ENCODE data around the gene TMEM196.

Gene TMEM196

GRCh38 chr7:19744075-19744474, 29.3 kb downstream of the TMEM196 start:
- no peak overlapping the region for H2AFZ ChIP-seq (ENCODE audit: low read length)
- TF ChIP-seq EZH2phosphoT487 (IDR thresholded peaks at IDR 0.05; ENCODE audit: low read length), result no peak
- TF ChIP-seq CTCF (IDR thresholded peaks at IDR 0.05; ENCODE audit: low read length), result no peak
- TF ChIP-seq EZH2 (optimal IDR thresholded peaks at IDR 0.05; ENCODE audit: low read depth, low read length), result no peak
- H3K9me2 ChIP-seq (replicated peaks; ENCODE audit: insufficient read depth, low read length), result no peaks in the 10 kb centered on the region
- no peaks in the 10 kb centered on the region for H3K27me3 ChIP-seq (replicated peaks; ENCODE audit: insufficient read depth, low read length)
- no peaks in the 10 kb centered on the region for H3K4me1 ChIP-seq (ENCODE audit: low read length)
- no peaks in the 10 kb centered on the region for H3F3A ChIP-seq (ENCODE audit: insufficient read depth, low read length)
- no peak overlapping the region for H3K4me3 ChIP-seq (ENCODE audit: low read length)
- H3K27ac ChIP-seq (ENCODE audit: low read length), result no peak overlapping the region
- no peaks in the 10 kb centered on the region for H4K20me1 ChIP-seq (ENCODE audit: insufficient read depth, low read length)
- no peak overlapping the region for H3K9ac ChIP-seq (ENCODE audit: low read length)
- no peak overlapping the region for H3K4me2 ChIP-seq (ENCODE audit: low read depth, low read length)
- H3K9me3 ChIP-seq (replicated peaks; ENCODE audit: insufficient read depth, low read length), result no peaks in the 10 kb centered on the region
- H3K36me3 ChIP-seq (replicated peaks; ENCODE audit: insufficient read depth, low read length), result no peaks in the 10 kb centered on the region
- DNase-seq, result no peak
- no peaks in the 10 kb centered on the region for H3K79me2 ChIP-seq (ENCODE audit: low read length)

GRCh38 chr7:19728716-19729115, 44.7 kb downstream of the TMEM196 start:
- no peaks in the 10 kb centered on the region for H3K27me3 ChIP-seq (replicated peaks; ENCODE audit: insufficient read depth, low read length)
- no peak overlapping the region for H2AFZ ChIP-seq (ENCODE audit: low read length)
- no peaks in the 10 kb centered on the region for H3K9me3 ChIP-seq (replicated peaks; ENCODE audit: insufficient read depth, low read length)
- H3K79me2 ChIP-seq (ENCODE audit: low read length), result no peaks in the 10 kb centered on the region
- no peak overlapping the region for H3K27ac ChIP-seq (ENCODE audit: low read length)
- no peaks in the 10 kb centered on the region for H3K4me1 ChIP-seq (ENCODE audit: low read length)
- no peak overlapping the region for H3K9ac ChIP-seq (ENCODE audit: low read length)
- H3K9me2 ChIP-seq (replicated peaks; ENCODE audit: insufficient read depth, low read length), result no peaks in the 10 kb centered on the region
- no peaks in the 10 kb centered on the region for H4K20me1 ChIP-seq (ENCODE audit: insufficient read depth, low read length)
- H3F3A ChIP-seq (ENCODE audit: insufficient read depth, low read length), result no peaks in the 10 kb centered on the region
- no peak for DNase-seq
- TF ChIP-seq EZH2 (optimal IDR thresholded peaks at IDR 0.05; ENCODE audit: low read depth, low read length) (no peak), EZH2phosphoT487 (IDR thresholded peaks at IDR 0.05; ENCODE audit: low read length) (no peak), CTCF (IDR thresholded peaks at IDR 0.05; ENCODE audit: low read length) (no peak)
- H3K4me3 ChIP-seq (ENCODE audit: low read length), result no peak overlapping the region
- no peaks in the 10 kb centered on the region for H3K36me3 ChIP-seq (replicated peaks; ENCODE audit: insufficient read depth, low read length)
- no peak overlapping the region for H3K4me2 ChIP-seq (ENCODE audit: low read depth, low read length)

GRCh38 chr7:19725770-19726169, 47.6 kb downstream of the TMEM196 start:
- H3K4me3 ChIP-seq (ENCODE audit: low read length), result no peak overlapping the region
- H3K27me3 ChIP-seq (replicated peaks; ENCODE audit: insufficient read depth, low read length), result no peaks in the 10 kb centered on the region
- no peaks in the 10 kb centered on the region for H3K79me2 ChIP-seq (ENCODE audit: low read length)
- TF ChIP-seq EZH2phosphoT487 (IDR thresholded peaks at IDR 0.05; ENCODE audit: low read length) (no peak), EZH2 (optimal IDR thresholded peaks at IDR 0.05; ENCODE audit: low read depth, low read length) (no peak), CTCF (IDR thresholded peaks at IDR 0.05; ENCODE audit: low read length) (no peak)
- H3K9me3 ChIP-seq (replicated peaks; ENCODE audit: insufficient read depth, low read length), result no peaks in the 10 kb centered on the region
- no peaks in the 10 kb centered on the region for H4K20me1 ChIP-seq (ENCODE audit: insufficient read depth, low read length)
- H3K4me1 ChIP-seq (ENCODE audit: low read length), result no peaks in the 10 kb centered on the region
- H3K4me2 ChIP-seq (ENCODE audit: low read depth, low read length), result no peak overlapping the region
- H3K36me3 ChIP-seq (replicated peaks; ENCODE audit: insufficient read depth, low read length), result no peaks in the 10 kb centered on the region
- H3K9me2 ChIP-seq (replicated peaks; ENCODE audit: insufficient read depth, low read length), result no peaks in the 10 kb centered on the region
- no peaks in the 10 kb centered on the region for H3F3A ChIP-seq (ENCODE audit: insufficient read depth, low read length)
- no peak overlapping the region for H3K9ac ChIP-seq (ENCODE audit: low read length)
- no peak for DNase-seq
- H3K27ac ChIP-seq (ENCODE audit: low read length), result no peak overlapping the region
- H2AFZ ChIP-seq (ENCODE audit: low read length), result no peak overlapping the region

All from MM.1S (cell line).